ENCODE data around the gene FAM72C. TPM values are rescaled to one million over a fixed set of nuclear protein-coding genes. Genes with fewer than 3 reads are reported as not detected.
"Not testable (repeated sequence)": the region's sequence is repeated elsewhere in the genome, so short reads cannot be mapped to it uniquely, and the experiment has no call there.

FAM72C gene
- 3.5 and 4.1 TPM in 2 replicates for total RNA-seq (2014; rRNA removed; shearing (Covaris generic))

DNA sequence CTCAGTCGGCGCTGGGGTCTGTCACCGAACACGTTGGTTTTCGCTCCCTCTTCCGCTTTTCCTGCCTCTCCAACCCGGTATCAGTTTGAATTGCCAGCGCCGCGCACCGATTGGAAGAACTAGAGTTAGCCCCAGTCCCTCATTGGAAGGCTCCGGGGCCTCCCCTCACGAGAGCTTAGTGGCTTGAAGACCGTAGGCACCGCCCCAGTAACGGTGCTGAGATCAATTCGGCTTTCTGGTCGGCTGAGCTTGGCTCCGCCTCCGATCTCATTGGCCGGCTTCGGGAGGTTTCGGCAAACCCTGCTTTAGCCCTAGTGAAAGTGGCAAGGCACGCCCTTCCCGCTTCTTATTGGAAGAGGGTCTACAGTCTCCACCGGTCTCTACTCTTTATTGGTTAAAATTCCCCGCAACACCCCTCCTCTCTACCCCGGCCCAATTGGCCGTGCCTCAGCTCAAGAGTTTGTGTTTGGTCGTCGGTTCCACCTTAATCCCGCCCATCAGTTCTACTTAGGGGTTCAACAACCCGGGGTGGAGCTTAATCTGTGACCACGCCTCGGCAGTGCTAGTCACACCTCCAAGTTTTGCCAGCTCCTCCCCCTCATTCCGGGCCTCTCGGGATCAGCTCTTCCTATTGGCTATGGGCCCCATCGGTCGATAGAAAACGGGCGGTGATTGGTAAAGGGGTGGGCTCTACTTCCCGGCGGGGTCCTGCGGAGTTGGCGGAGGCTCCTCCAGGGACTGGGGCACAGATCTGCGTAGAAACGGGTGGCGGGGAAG lies at the start of gene FAM72C:
TSS of gene FAM72C (minus strand) at position 63 of the 777 bp plus-strand sequence. CDS start 845 bp downstream, outside the sequence.
- DNase-seq (ENCODE audit: low spot score); in situ Hi-C loops (cut with HindIII; ENCODE audit: low sequenced_read_pairs): not testable (repeated sequence)

DNA sequence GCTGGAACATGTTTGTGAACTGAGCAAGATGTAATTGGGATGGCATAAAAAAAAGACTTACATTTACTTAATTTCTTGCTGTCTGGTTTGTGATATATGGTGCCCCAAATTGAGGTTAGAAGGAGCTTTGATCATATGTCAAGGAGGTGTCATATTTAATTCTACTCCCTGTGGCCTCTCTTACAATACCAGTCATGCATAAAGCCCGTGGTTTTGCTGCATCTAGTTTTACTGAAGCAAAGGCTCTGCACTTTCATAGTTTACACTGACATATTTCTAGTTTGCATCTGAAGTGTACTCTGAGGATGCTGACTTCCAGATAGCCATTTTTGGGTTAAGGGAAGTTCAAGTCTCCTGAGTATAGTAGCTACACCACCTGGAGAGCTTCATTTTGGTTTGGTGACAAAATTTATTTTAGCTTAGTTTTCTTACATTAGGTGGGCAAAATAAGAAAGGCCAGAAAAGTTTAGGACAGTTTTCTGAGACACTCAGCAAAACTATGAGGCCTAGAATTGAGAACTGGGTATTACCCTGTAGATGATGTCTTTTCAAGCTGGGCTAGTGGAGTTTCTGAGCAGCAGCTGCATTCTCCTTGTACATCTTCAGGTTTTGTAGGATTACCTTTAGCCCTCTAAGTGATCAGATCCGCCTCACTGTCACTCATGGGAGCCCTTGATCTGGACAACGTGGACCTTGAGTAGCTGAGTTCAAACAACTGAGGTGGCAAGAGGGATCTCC lies 48.4 kb upstream of the FAM72C start:
- in situ Hi-C loops (cut with HindIII; ENCODE audit: low sequenced_read_pairs); DNase-seq (ENCODE audit: low spot score): not testable (repeated sequence)

DNA sequence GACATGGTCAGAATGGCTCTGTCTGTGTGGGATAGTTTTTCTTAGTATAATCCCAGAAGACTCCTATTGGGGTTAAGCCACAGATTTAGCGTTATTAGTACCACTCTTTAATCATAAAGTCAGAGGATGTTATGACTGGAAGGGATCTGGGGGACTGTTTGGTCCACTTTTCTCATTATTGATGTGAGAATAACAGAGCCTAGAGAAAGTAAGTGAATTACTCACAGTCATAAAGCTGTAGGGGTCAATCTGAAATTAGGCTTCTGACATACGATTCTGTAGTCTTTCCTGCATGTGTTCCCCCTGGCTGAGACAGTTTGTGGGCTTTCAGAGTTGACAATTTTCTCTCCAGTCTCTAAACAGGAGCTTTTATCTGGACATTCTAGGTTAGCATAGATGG lies 47.3 kb upstream of the FAM72C start:
- in situ Hi-C loops (cut with HindIII; ENCODE audit: low sequenced_read_pairs); DNase-seq (ENCODE audit: low spot score): not testable (repeated sequence)

DNA sequence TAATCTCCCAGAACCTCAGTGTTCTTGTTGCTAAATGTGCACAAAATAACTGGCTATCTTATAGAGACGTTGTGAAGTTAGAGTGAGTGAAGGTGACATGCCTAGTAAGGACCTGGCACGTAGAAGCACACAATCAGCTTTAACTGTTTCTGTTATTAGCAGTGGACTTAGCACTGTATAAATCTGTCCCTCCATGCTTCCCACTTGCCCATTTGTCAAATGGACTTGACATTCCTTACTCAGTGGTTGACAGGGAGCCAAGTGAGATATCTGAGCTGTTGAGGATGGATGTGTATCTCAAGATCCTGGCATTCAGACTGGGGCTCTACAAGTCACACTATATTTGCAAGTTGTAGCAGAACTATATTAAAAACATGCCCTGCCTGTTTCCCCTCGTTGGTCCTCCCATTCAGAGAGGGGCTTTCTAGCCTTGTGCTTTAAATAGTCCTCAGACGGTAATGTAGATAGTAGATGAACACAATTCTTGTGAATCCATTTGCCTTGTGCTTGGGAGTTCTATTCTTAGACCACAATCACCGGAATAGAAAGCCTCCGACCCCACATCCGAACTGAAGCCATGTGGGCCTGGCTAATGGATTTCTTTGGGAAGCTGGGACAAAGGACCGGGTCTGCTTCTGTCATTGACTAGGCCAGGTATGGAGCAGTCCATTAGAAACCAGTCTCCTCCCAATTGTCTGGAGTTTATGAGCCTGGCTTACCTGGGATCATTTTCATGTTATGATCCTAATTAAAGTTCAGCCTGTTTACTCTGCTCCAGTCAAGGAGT lies 43.6 kb upstream of the FAM72C start:
- in situ Hi-C loops (cut with HindIII; ENCODE audit: low sequenced_read_pairs); DNase-seq (ENCODE audit: low spot score): not testable (repeated sequence)

- DNase-seq (ENCODE audit: low spot score); in situ Hi-C loops (cut with HindIII; ENCODE audit: low sequenced_read_pairs): not testable (repeated sequence)
Measured at GRCh38 chr1:144014528-144014927, 42.7 kb upstream of the FAM72C start.

DNA sequence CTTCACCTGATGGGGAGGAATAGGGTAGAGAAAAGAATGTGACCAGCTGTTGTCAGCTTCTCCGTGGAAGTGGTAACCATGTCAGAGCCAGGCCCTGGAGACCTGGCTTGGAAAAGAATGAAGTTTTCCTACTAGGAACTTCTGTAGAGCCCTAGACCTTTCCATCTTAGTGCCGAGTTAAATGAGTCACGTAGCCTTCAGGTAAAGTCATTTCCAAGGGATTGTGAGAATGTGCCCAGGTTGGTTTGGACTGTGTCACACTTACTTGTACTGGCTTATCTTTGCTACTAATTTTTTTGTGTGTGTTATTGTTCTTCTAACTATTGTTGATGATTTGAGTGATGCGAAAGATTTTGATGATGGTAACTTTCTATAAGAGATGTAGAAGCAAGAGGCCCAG lies 42.3 kb upstream of the FAM72C start:
- in situ Hi-C loops (cut with HindIII; ENCODE audit: low sequenced_read_pairs); DNase-seq (ENCODE audit: low spot score): not testable (repeated sequence)

DNA sequence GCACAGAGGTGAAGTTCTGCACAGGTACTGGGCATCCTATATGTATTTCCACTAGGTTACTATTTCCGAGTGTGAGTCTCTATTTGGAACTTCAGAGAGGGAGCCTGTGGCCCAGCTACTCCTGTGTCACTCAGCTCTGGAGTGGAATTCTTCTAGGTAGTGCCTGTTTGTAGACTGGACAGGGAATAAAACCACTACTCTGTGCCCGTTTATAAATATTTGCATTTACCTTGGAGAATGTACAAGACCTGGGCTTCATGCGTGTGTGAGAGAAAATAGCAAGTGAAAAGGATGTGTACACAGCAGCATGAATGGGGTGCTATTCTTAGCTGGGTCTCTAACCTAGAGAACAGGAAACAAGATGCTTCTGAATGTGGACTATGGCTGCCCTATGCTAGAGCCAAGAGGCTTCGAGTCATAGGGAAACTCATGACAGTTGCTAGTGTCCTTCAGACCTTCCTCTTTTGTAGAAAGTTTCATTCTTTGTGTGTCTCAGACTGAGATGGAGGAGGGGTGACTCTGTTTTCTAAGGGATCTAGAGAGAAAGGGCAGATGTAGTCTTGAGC lies 40.5 kb upstream of the FAM72C start:
- DNase-seq (ENCODE audit: low spot score); in situ Hi-C loops (cut with HindIII; ENCODE audit: low sequenced_read_pairs): not testable (repeated sequence)

GRCh38 chr1:144009410-144009809 lies 37.6 kb upstream of the FAM72C start:
- in situ Hi-C loops (cut with HindIII; ENCODE audit: low sequenced_read_pairs); DNase-seq (ENCODE audit: low spot score): not testable (repeated sequence)

GRCh38 chr1:144004259-144004658 lies 32.5 kb upstream of the FAM72C start:
- in situ Hi-C loops (cut with HindIII; ENCODE audit: low sequenced_read_pairs); DNase-seq (ENCODE audit: low spot score): not testable (repeated sequence)

DNA sequence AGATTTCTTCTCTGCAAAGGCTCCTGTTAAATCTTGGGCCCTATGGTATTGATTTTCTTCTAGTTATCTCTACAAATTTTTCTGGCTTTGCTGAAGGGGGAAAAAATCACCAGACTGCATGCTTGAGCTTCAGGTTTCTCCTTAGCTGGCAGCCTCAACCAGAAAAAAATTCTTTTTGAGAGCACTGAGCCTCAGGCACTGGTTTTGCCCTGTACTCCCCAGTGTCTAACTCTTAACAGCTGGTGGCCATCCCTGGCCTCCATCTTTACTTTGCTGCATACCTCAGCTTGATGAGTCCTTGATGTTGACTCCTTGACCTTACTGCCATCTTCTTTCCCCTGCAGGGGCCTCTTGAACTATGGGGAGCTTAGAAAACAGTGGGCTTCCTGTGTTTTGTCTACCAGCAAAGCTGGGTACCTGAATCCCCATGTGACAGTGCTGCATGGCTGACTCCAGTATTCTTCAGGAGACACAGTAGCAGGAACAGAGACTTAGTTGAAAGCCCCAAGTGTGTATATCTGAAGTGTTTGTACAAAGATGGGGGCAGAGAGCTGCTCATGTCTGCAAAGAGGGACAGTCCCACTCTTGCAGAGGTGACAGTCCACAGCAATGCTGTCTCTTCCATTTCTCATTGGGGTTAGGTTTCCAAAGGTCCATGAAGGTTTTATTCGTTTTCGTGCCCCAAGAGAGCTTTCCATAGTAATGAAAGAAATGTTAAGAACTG lies 31.7 kb upstream of the FAM72C start:
- in situ Hi-C loops (cut with HindIII; ENCODE audit: low sequenced_read_pairs); DNase-seq (ENCODE audit: low spot score): not testable (repeated sequence)

DNA sequence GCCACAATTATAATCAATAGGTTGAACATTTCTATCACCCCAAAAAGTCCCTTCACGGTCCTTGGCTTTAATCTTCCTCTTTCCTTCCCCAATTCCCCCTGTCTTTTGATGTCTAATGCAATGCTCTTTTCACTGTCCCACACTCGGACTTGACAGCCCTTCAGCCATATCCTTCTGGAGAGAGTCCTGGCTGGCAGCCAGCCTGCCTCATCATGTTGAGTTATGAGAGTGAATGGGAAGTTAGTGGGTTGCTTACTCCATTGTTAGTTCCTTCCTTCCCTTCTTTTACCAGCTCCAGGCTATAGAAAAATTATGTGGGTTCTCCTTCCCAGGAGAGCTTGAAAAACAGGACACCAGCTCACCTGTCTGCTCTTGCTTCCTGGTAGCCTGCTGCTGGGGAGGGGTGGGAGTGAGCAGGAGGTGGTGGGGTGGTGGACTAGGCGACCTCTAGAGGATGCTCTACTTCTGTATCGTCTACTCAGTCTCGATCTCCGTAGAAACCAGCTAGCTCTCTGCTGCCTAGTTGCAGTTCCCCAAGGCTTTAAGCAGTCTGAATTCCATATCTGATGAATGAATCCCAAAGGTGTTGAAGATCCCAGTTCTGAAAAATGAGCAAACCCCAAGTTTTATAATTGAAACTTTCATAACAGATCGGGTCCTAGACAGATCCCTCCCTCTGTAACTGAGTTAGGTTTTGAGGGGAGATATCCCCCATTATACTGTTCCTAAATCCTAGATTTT lies 30.5 kb upstream of the FAM72C start:
- in situ Hi-C loops (cut with HindIII; ENCODE audit: low sequenced_read_pairs) = not testable (repeated sequence)
- peak; percentile 30 for DNase-seq (ENCODE audit: low spot score)

- DNase-seq (ENCODE audit: low spot score); in situ Hi-C loops (cut with HindIII; ENCODE audit: low sequenced_read_pairs): not testable (repeated sequence)
Measured at GRCh38 chr1:144001077-144001476, 29.3 kb upstream of the FAM72C start.

DNA sequence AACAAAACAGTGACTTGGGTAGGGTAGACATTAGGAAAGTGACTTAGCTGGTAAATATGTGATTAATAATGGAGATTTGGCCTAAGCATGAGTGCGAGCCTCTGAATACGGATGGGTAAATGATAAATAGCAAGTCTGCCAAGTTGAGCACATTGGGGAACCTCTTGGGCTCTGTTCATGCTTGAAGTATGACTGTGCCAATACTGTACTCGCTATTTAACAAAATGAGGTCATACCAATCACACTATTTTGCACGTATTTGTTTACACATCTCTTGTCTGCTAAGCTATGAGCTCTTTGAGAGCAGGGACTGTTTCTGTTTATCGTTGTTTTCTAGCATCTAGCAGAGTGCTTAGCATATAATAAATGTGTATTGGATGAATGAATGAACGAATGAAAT lies 24.2 kb upstream of the FAM72C start:
- DNase-seq (ENCODE audit: low spot score); in situ Hi-C loops (cut with HindIII; ENCODE audit: low sequenced_read_pairs): not testable (repeated sequence)

DNA sequence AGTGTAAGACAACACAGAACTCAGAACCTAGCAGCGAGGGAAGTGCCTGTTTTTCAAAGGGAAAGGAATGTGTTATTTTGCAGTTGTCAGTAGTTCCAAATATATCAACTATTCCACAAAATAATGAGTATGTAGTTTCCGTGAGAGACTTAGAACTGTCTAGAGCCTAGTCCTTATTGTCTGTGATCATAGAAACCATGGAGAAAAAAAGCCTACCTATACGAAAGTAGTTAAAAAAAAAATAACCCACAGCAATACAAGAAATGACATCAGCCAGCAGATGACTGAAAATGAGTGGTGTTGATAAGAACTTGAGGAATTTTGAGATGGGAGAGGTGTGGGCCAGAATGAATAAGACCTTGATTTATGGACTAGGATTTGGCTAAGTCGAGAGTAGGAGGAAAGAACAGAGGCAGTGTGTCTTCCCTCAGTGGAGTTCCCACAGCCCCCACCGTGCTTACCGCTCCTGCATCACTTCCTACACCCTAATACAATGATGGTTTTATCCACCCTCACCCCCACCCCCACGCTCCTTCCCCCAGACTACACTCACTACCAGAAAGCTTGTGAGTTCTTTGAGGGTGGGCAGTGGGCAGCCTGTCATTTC lies 21.6 kb upstream of the FAM72C start:
- DNase-seq (ENCODE audit: low spot score); in situ Hi-C loops (cut with HindIII; ENCODE audit: low sequenced_read_pairs): not testable (repeated sequence)

DNA sequence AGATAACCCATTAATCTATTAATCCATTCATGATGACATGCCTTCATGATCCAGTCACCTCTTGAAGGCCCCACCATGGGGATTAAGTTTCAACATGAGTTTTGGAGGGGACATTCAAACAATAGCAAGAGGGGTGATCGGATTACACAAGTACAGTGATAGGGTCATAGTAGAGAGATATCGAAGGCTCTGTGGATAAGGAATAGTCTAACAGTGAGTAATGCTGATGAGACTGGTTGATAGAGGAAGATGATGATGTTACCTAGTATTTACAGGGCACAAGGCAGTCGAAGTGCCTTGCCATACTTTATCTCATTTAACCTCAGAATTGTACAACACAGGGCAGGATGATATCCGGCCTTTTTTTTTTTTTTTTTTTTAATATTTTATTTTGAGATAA lies 18.9 kb upstream of the FAM72C start:
- DNase-seq (ENCODE audit: low spot score); in situ Hi-C loops (cut with HindIII; ENCODE audit: low sequenced_read_pairs): not testable (repeated sequence)

DNA sequence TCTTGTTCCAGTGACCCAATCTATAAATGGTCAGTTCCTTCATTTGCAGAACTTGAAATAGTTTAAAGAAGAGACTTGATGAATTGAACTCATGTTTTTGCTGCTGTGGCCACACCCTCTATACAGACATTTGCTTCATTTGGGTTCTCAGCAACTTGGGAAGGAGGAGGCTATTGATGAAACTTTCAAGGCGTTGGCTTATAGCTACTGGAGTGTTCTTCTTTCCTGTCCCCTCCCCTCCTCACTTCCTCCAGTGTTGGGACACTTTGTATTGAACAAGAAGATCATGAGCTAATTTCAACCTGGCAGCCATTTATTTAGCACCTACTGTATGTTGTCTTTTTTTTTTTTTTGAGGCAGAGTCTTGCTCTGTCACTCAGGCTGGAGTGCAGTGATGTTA lies 17.9 kb upstream of the FAM72C start:
- in situ Hi-C loops (cut with HindIII; ENCODE audit: low sequenced_read_pairs); DNase-seq (ENCODE audit: low spot score): not testable (repeated sequence)

DNA sequence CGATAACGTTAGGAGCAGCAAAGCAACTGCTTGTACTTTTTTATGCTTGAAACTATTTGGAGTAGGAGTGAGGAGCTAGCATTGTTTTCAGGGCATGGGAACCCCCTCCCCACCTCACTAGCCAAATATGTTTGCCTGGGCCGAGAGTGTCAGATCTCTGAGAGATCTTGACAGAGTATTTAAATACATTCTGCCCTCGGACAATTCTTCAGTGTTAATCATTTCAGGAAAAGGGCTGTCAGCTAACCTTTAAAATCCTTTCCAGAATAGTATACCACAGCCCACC lies 17.6 kb upstream of the FAM72C start:
- in situ Hi-C loops (cut with HindIII; ENCODE audit: low sequenced_read_pairs) = not testable (repeated sequence)

More for the DNA sequence above, 17.6 kb upstream of the FAM72C start:
- DNase-seq (ENCODE audit: low spot score) = not testable (repeated sequence)
